GM21529 (cell line): ENCODE data around the gene DUSP22.

Experiments used
- ATAC-seq: cut with Tn5 transposase; IDR thresholded peaks from one replicate; pipeline ENCODE4 v1.9.1; 2021; ENCODE audit not compliant: unreplicated experiment

The DUSP22 gene

DNA sequence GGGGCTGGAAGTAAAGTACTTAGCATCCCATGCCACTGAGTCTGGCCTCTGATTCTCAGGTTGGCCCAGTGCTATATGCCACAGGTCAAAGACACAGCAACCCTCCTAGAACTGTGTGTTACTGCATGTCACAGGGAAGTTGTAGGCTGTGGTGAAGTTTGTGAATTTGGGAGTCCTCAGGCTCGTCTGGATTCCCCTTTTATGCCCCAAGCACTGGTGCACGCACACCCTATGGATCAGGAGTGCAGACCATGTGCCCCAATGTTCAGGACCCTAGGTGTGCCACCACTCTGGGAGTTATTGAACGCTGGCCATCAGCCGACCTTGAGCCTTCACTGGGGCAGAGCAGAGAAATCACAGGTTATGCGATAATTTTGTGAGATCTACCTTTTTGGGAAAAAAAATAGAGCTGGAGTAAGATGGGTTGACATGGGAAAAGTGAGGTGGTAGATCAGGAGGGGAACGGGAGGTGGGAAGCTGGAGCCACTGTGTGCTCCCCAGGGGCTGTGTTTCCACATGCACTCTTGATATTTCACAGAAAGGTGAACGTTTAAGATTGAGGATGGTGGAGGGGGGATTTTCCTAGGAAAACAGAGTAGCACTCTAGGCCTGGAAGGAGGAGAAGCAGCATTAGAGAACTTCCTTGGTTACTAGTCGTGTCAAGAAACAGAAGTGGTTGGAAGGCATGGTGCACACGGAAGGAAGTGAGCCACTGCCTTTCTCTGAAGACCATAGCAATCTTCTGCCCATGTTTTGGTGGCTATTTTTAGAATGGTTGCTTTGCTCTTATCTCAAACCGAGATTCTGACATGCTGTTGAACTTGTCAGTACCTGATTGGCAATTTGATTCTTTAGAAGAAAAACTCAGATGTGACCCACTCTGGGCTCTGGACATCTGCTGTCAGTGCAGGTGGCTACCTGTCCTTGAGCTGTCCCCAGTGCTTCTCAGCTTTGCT lies 44.1 kb downstream of the DUSP22 start:
- peak; percentile 43 for ATAC-seq

DNA sequence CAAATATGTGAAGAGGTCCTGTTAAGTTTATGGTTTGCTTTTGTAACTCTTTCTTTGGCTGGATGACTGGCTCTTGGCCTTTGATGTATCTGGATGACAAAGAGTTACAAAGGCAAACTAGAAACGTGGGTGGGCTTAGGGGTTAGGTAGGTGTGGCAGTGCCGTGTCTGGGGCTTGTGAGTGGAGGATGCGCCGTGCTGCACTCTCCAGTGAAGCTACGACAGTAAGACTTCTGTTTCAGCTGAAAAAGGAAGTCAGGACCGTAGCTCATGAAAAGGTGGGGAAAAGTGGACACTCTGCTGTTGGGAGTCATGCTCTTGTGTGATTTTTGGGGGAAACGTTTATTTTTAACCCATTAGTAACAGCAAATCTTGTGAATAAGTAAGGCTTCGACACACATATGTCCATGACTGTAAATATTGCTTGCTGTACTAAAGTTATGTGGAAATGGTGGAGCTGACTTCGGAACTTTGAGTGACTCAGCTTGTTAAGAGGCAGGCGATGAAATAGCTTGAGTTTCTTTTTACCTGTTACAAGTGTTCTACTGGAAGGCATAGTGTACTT lies 45.6 kb downstream of the DUSP22 start:
- ATAC-seq, result no peak

- ATAC-seq, result no peak
Observed at GRCh38 chr6:338815-339262, 46.6 kb downstream of the DUSP22 start.

DNA sequence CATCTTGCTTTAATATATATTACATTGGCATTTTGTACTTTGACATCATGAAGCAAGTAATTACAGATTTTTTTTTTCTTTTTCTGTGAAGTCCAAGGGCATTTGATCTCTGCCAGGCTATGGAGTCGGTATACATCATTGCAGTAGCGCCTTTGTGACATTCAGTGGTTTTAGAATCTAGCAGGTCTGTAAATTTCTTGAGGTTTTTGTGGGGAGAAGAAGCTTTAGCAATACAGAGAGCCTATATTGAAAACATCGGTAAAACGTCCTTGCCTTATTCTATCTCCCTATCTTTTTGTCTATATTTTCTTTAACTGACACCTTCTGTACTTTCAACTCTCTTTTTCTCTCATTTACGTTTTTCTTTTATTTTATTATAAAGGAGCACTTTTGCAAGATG lies 47.2 kb downstream of the DUSP22 start:
- no peak for ATAC-seq

DNA sequence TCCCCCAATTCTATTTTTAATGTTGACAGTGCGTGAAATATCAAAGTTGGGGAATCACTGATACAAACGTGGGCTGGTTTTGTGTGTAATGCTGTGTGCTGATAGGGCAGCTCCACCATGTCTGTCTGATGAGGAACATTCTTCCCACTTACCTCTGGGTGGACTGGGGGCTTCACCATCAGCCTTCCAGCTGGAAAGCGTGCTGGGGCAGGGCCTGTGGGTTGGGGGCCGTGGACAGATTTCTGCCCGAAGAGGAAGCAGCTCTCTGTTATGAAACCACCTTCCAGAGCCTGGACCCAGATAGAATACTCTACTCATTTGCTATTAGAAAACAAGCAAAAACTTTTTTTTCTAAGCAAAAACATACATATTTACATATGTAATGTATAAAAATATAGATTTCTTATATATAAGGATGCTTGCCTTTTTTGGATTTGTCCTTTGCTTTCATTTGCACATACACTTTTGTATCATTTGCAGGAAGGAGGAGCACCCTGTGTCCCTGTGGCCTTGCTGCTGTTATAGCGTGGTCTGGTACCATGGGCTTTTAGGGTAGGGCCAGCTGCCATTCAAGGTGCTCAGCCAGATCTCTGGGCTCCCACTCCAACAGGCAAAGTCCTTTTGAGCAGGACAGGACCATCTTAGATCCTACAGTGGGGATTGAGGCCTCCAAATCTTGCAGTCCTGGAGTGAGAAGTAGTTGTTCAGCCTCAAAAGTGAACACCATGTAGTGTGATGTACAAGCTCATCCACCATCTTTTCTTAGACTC lies 48.1 kb downstream of the DUSP22 start:
- ATAC-seq, result no peak

DNA sequence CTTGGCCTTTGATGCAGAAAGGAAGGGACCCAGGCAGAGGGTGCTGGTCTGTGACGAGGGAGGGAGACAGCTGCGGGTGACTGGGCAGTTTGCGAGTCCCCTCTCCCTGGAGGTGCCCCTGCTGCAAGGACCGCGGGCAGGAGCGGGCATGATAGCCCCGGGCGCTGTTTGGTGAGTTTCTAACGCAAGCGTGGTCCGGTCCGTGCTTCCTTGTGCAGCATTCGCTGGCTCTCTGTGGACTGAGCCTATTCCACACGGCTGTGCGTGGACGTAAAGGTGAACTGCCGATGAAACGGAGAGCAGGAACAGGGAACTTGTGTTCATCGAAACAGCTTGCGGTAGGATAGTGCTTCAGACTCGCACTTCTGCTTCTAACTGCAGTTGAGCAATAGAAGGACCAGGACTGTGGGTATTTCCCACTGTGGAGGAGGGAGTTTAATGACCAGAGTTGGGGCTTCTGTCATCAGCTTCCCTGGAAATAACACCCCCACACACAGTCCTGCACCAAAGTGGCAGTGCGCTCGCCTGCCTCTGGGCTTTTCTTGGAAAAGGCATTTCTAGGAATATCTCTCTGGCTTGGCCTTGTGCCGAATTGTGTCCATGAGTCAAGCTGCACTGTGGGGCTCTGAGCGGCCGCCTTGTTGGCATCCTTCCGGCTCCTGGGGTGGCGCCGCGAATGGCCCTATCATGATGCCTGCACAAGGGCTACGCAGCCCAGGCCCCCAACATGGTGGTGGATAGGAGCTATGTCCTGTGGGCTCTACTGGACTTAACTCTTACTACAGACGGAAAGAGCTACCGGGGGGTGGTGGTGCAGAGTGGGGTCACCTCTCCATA lies 48.9 kb downstream of the DUSP22 start:
- peak; percentile 39 for ATAC-seq

DNA sequence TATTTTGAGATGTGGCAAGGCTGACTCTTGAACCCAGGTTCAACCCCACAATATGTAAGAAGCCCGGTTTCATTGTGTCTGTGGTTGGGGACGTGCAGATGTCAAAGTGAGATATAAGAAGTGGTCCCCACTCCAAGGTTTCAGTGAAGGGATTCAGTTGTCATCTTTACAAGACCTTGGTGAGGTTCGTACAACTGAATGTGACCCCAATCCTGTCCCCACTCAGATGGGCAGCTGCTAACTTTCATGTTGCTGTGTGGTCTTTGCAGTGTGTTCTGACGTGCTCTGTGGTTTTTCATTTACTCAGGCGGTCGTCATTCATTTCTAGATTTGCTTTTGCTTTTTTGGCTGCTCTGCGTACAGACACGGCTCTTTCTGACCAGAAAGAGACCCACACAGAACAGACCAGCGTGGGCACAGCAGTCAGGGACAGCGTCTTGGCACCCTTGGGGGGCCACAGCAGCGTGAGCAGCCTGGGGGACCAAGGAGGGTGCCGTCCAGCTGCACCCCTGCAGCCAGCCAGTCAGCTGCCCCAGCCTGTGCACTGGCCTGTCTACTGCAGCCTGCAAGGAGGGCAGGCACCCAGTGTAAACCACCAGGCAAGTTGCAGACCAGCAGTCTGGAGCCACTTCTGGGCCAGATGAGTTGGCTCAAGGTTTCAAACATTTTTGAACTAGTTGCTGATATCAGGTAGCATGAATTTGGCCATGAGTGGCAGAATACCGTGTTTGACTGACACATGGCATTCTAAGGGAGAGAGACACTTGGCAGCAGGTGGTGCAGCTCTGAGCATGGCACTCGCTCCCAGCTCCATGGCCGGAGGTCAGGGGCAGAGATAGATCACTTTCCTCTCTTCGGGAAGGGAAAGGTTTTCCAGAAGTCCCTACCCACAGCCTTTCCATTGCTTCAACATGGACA lies 49.9 kb downstream of the DUSP22 start:
- peak; percentile 59 for ATAC-seq

- ATAC-seq, result no peak
Observed at GRCh38 chr6:342832-343179, 50.5 kb downstream of the DUSP22 start.

GRCh38 chr6:343226-343935 lies 51.1 kb downstream of the DUSP22 start:
- no peak for ATAC-seq

DNA sequence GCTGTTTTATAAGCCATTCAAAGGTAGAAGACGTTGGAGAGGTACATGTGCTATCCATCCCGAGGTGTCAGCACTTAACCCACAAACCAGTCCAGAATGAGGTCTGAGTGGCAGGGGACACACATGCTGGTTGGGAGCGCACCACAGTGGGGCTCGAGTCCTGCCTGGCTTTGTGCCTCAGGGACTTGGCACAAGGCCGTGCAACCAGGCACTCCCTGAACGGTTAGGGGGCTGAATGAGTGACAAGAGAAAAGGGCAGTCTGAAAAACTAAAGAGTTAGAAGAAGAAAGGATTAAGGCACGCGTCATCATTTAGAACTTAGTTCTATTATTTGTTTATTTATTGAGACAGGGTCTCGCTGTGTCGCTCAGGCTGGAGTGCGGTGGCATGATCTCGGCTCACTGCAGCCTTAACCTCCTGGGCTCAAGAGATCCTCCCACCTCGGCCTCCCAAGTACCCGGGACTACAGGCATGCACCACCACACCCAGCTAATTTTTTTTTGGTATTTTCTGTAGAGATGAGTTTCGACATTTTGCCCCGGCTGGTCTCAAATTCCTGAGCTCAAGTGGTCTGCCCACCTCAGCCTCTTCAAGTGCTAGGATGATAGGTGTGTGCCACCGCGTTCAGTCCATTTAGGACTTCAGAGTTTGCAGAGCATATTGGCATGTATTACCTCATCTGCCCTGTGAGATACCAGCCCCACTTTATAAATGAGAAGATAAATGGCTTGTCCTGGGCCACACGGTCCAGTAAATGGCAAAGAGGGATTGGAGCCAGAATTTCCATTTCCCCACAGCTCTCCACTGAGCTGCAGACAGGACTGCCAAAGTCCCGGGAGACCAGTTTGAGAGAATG lies 51.9 kb downstream of the DUSP22 start:
- no peak for ATAC-seq

DNA sequence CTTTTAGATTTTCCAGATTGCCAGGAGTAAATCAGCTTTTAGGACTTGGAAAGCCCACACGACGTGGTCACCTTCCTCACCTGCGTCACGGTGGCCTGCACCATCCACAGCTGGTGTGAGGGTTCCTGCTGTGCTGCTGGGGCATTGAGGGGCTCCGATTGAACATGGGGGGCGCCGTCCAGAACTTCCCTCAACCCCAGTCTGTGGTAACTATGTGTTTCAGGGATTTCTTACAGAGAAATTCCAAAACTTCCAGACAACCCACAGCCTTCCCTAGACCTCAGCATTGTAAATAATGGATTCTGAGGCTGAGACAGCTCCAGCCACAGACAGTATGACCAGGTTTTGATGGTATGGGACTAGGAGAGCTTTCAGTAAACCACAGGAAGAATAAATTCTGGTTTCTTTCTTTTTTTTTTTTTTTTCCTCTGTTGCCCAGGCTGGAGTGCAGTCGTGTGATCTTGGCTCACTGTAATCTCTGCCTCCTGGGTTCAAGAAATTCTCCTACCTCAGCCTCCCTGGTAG lies 52.6 kb downstream of the DUSP22 start:
- ATAC-seq, result no peak

- ATAC-seq, result no peak
Observed at GRCh38 chr6:345747-346385, 53.6 kb downstream of the DUSP22 start.

GRCh38 chr6:346386-347030 lies 54.2 kb downstream of the DUSP22 start:
- no peak for ATAC-seq

- peak; percentile 88 for ATAC-seq
Observed at GRCh38 chr6:347232-347631, 54.9 kb downstream of the DUSP22 start.

- ATAC-seq, result no peak
Observed at GRCh38 chr6:347951-348859, 55.9 kb downstream of the DUSP22 start.

DNA sequence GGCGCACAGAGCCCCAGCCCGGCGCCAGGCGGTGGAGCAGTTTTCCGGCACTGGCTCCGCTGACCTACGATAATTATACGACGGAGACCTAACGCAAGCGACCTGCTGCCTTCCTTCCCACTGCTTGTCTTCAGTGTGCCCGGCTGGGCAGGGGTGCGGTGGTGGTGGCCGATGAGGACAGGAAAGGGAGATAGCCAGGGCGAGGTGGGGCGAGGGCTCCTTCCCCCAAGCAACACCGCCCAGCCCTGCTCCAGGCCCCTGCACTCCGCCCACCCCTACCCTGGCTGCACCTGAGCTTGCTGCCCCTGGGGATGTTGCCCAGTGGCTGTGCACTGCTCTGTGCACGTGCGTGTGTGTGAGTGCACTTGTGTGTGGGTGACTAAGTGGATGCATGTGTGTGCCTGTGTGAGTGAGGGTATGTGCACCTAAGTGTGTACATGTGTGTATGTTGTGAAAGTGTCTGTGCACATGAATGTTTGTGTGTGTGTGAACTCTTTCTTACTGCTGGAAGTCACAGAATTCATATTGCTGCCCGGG lies 56.6 kb downstream of the DUSP22 start:
- ATAC-seq, result no peak
